Measurements from ENCODE around the gene KCTD6.

DNA sequence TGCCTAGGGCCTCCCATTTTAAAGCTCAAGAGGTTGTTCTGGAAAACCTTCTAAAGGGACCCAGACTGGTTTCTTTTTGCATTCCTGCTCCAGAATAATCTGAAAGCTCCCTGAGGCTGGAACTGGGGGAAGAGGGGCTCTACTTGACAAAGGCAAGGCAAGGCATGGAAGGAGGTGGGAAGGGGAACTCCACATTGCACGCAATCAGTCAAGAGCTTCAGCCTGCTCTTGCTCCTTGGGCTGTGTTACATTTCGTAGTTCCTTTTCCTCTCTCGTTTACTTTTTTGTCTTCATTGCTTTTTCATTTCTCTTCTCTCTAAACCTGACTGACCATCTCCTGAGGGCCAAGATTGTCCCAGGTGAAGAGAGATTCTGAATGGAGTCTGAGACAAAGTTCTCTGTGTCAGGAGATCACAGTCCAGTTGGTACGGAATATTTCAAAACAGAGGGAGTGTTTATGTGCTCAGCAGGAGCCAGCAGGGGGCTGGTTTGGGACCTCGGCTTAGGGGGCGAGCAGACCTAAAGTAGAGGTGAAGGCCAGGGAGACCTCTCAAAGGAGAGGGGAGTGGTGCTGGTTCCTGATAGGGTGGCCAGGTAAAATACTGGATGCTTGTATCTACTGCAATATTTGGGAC, 6.0 kb upstream of the KCTD6 start:
- no peak for TF ChIP-seq POLR2A (IDR thresholded peaks at IDR 0.05)
- TF ChIP-seq, protein P1, sequence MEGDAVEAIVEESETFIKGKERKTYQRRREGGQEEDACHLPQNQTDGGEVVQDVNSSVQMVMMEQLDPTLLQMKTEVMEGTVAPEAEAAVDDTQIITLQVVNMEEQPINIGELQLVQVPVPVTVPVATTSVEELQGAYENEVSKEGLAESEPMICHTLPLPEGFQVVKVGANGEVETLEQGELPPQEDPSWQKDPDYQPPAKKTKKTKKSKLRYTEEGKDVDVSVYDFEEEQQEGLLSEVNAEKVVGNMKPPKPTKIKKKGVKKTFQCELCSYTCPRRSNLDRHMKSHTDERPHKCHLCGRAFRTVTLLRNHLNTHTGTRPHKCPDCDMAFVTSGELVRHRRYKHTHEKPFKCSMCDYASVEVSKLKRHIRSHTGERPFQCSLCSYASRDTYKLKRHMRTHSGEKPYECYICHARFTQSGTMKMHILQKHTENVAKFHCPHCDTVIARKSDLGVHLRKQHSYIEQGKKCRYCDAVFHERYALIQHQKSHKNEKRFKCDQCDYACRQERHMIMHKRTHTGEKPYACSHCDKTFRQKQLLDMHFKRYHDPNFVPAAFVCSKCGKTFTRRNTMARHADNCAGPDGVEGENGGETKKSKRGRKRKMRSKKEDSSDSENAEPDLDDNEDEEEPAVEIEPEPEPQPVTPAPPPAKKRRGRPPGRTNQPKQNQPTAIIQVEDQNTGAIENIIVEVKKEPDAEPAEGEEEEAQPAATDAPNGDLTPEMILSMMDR (IDR thresholded peaks at IDR 0.05), result no peak

Data from testis (tissue), 2 donors.